Fibroblast of lung (primary cell): ENCODE results near the gene CD320. TPM values are rescaled to one million over a fixed set of nuclear protein-coding genes. Genes with fewer than 3 reads are reported as not detected.
"Not testable (repeated sequence)": the region's sequence is repeated elsewhere in the genome, so short reads cannot be mapped to it uniquely, and the experiment has no call there.

Experiments
- DNase-seq, 2 donors: peaks; one replicate each; pipeline versions ENCODE4 v3.0.0 to v3.0.0-alpha.2; 2010; ENCODE audit warnings: low read depth in 2 of 2
- H2AFZ ChIP-seq: 2 replicates; pipeline ENCODE4 v1.5.1; 2012; ENCODE audit warnings: low read length, control low read depth, inconsistent platforms
- H3K27ac ChIP-seq: 2 replicates; pipeline ENCODE4 v1.5.1; 2011; ENCODE audit warnings: low read length, control low read depth; ENCODE audit not compliant: insufficient read depth
- H3K27me3 ChIP-seq: 2 replicates; pipeline ENCODE4 v1.5.1; 2011; ENCODE audit warnings: mild to moderate bottlenecking, low read length; ENCODE audit not compliant: control insufficient read depth, insufficient read depth
- H3K36me3 ChIP-seq: 2 replicates; pipeline ENCODE4 v1.5.1; 2011; ENCODE audit warnings: low read length; ENCODE audit not compliant: control insufficient read depth, insufficient read depth
- H3K4me1 ChIP-seq: 2 replicates; pipeline ENCODE4 v1.5.1; 2011; ENCODE audit warnings: low read length; ENCODE audit not compliant: control insufficient read depth, insufficient read depth; ENCODE audit errors: extremely low read depth
- H3K4me2 ChIP-seq: 2 replicates; pipeline ENCODE4 v1.5.1; 2011; ENCODE audit warnings: low read length, control low read depth; ENCODE audit not compliant: insufficient read depth; ENCODE audit errors: extremely low read depth
- H3K4me3 ChIP-seq, 4 experiments: fragments of 200-600 bp in 1 of 4; sonication (generic) in 1 of 4; replicated peaks in 1 of 4; 2 replicates each; pipeline ENCODE4 v1.5.1; 2011 to 2016; ENCODE audit warnings: low read length in 4 of 4, low read depth in 3 of 4, mild to moderate bottlenecking in 3 of 4, control low read depth in 2 of 4, inconsistent platforms in 1 of 4, mixed read lengths in 1 of 4; ENCODE audit not compliant: insufficient read depth in 1 of 4; ENCODE audit errors: control extremely low read depth in 1 of 4
- H3K79me2 ChIP-seq: 2 replicates; pipeline ENCODE4 v1.5.1; 2012; ENCODE audit warnings: mild to moderate bottlenecking, low read length, inconsistent platforms; ENCODE audit not compliant: control insufficient read depth, insufficient read depth
- H3K9ac ChIP-seq: 2 replicates; pipeline ENCODE4 v1.5.1; 2011; ENCODE audit warnings: mild to moderate bottlenecking, low read length, control low read depth; ENCODE audit not compliant: insufficient read depth
- H3K9me3 ChIP-seq: 2 replicates; pipeline ENCODE4 v1.5.1; 2012; ENCODE audit warnings: low read depth, low read length; ENCODE audit not compliant: control insufficient read depth, insufficient read depth
- H4K20me1 ChIP-seq: 2 replicates; pipeline ENCODE4 v1.5.1; 2011; ENCODE audit warnings: low read length; ENCODE audit not compliant: control insufficient read depth, insufficient read depth; ENCODE audit errors: extremely low read depth
- CTCF ChIP-seq, 2 donors: IDR thresholded peaks in 1 of 2; conservative IDR thresholded peaks in 1 of 2; 1 replicate in 1 of 2; 2 replicates in 1 of 2; pipeline ENCODE4 v1.5.1; 2011 to 2012; ENCODE audit warnings: low read length in 2 of 2, control low read depth in 1 of 2, inconsistent platforms in 1 of 2, low read depth in 1 of 2, mild to moderate bottlenecking in 1 of 2
- EZH2 ChIP-seq: IDR thresholded peaks from 2 replicates; pipeline ENCODE4 v1.5.1; 2012; ENCODE audit warnings: low read length, control low read depth, mild to moderate bottlenecking; ENCODE audit errors: missing control alignments
- polyA plus RNA-seq, 2 donors: library from polyadenylated mRNA; depleted of rRNA in 1 of 2; stranded (reverse) in 1 of 2; unstranded in 1 of 2; fragments of >200 nt; gene quantifications; 2 replicates each; pipeline ENCODE4 v1.2.1, GENCODE V29; 2011 to 2012; ENCODE audit warnings: missing spikeins in 1 of 2
- total RNA-seq: library from RNA; depleted of rRNA; stranded (reverse); fragments of >200 nt; gene quantifications from 2 replicates; pipeline ENCODE4 v1.2.1, GENCODE V29; 2014

The CD320 gene
- total and polyA plus RNA-seq, 2 donors (not counting 1 experiment from before 2014, with no cell fraction given) = 13.9 to 22.6 TPM

- Histone ChIP-seq H2AFZ (no peak within 1 kb of the TSS), H3K27me3 (peaks cover 11% of the 10 kb centered on the region), H4K20me1 (no peaks in the 10 kb centered on the region), H3K9me3 (no peaks in the 10 kb centered on the region), H3K4me1 (peaks cover 3% of the 10 kb centered on the region), H3K4me3 (peak within 1 kb of the TSS in 2 of 4 experiments; percentile 28 to 42), H3K36me3 (no peaks in the 10 kb centered on the region), H3K79me2 (no peaks in the 10 kb centered on the region), H3K27ac (no peak within 1 kb of the TSS), H3K4me2 (no peak within 1 kb of the TSS), H3K9ac (peak within 1 kb of the TSS; percentile 46)
- no peak for TF ChIP-seq EZH2
- no peak for TF ChIP-seq CTCF (conservative IDR thresholded peaks at IDR 0.05 in 1 of 2, IDR thresholded peaks at IDR 0.05 in 1 of 2; ENCODE audit: low read depth in 1 of 2, low read length in 2 of 2)
- peak; percentile 94 for DNase-seq
These were observed 34.7 kb upstream of the CD320 start, which contains the start of gene KANK3 for GRCh38 chr19:8342684-8343482. KANK3 (minus strand) TSS chr19:8343262; CDS start chr19:8337828, 5,434 bp downstream.

GRCh38 chr19:8342316-8342683 lies 34.1 kb upstream of the CD320 start:
- H3K9ac ChIP-seq = no peak overlapping the region

GRCh38 chr19:8341504-8341903 lies 33.3 kb upstream of the CD320 start:
- H2AFZ ChIP-seq, H3K4me3 ChIP-seq, H3K9me3 ChIP-seq, H3K9ac ChIP-seq, H3K79me2 ChIP-seq, H3K36me3 ChIP-seq, H3K4me2 ChIP-seq, H3K4me1 ChIP-seq, H3K27ac ChIP-seq, H4K20me1 ChIP-seq, DNase-seq: not testable (repeated sequence)
- peaks cover 11% of the 10 kb centered on the region for H3K27me3 ChIP-seq

More at GRCh38 chr19:8342316-8342683, 34.1 kb upstream of the CD320 start:
- no peak overlapping the region for H3K4me2 ChIP-seq
- no peak for DNase-seq
- no peak overlapping the region for H3K4me3 ChIP-seq
- H2AFZ ChIP-seq = no peak overlapping the region
- no peaks in the 10 kb centered on the region for H3K9me3 ChIP-seq
- H3K36me3 ChIP-seq = no peaks in the 10 kb centered on the region
- H4K20me1 ChIP-seq = no peaks in the 10 kb centered on the region
- H3K27ac ChIP-seq = no peak overlapping the region
- H3K27me3 ChIP-seq = peaks cover 11% of the 10 kb centered on the region
- TF ChIP-seq CTCF (conservative IDR thresholded peaks at IDR 0.05 in 1 of 2, IDR thresholded peaks at IDR 0.05 in 1 of 2; ENCODE audit: low read depth in 1 of 2, low read length in 2 of 2) (no peak), EZH2 (no peak)
- no peaks in the 10 kb centered on the region for H3K79me2 ChIP-seq
- peaks cover 3% of the 10 kb centered on the region for H3K4me1 ChIP-seq
